H9 (cell line): ENCODE data around the gene FANCE. TPM values are rescaled to one million over a fixed set of nuclear protein-coding genes. Genes with fewer than 3 reads are reported as not detected.
A peak's percentile ranks its signal among the peaks of the same experiment; 100 is the strongest.

ENCODE experiments used
- DNase-seq: peaks from one replicate; pipeline ENCODE4 v3.0.0-alpha.2; 2017
- H2AFZ ChIP-seq: one replicate; pipeline ENCODE4 v1.6.1; 2013; ENCODE audit warnings: mild to moderate bottlenecking, low read length, control low read depth, moderate library complexity
- H2AK5ac ChIP-seq: 2 replicates; pipeline ENCODE4 v1.6.1; 2013; ENCODE audit warnings: low read length, control low read depth, mixed read lengths; ENCODE audit not compliant: insufficient read length
- H2BK120ac ChIP-seq: one replicate; pipeline ENCODE4 v1.6.1; 2013; ENCODE audit warnings: low read depth, mild to moderate bottlenecking, low read length, control low read depth, inconsistent platforms; ENCODE audit not compliant: poor library complexity, severe bottlenecking
- H2BK12ac ChIP-seq: 2 replicates; pipeline ENCODE4 v1.6.1; 2013; ENCODE audit warnings: low read length, control low read depth, mixed read lengths, low read depth; ENCODE audit not compliant: insufficient read length
- H2BK15ac ChIP-seq: 2 replicates; pipeline ENCODE4 v1.6.1; 2013; ENCODE audit warnings: low read depth, low read length, control low read depth
- H2BK20ac ChIP-seq: one replicate; pipeline ENCODE4 v1.6.1; 2013; ENCODE audit warnings: low read depth, mild to moderate bottlenecking, low read length, control low read depth, inconsistent platforms; ENCODE audit not compliant: poor library complexity, severe bottlenecking
- H2BK5ac ChIP-seq: 2 replicates; pipeline ENCODE4 v1.6.1; 2013; ENCODE audit warnings: low read length, control low read depth, mixed read lengths; ENCODE audit not compliant: insufficient read length
- H3K14ac ChIP-seq: 2 replicates; pipeline ENCODE4 v1.6.1; 2013; ENCODE audit warnings: low read length, control low read depth; ENCODE audit not compliant: insufficient read depth
- H3K18ac ChIP-seq: 2 replicates; pipeline ENCODE4 v1.6.1; 2013; ENCODE audit warnings: low read depth, mild to moderate bottlenecking, mixed read lengths, low read length, control low read depth; ENCODE audit not compliant: insufficient read length
- H3K23ac ChIP-seq: 2 replicates; pipeline ENCODE4 v1.6.1; 2013; ENCODE audit warnings: low read length, control low read depth, mixed read lengths, low read depth; ENCODE audit not compliant: insufficient read length
- H3K23me2 ChIP-seq: 2 replicates; pipeline ENCODE4 v1.6.1; 2013; ENCODE audit warnings: low read depth, mild to moderate bottlenecking, mixed read lengths, low read length, control low read depth; ENCODE audit not compliant: insufficient read length, poor library complexity, severe bottlenecking
- H3K27ac ChIP-seq: 2 replicates; pipeline ENCODE4 v1.5.1; 2013; ENCODE audit warnings: low read length, control low read depth, mixed read lengths, low read depth; ENCODE audit not compliant: insufficient read length
- H3K27me3 ChIP-seq: 2 replicates; pipeline ENCODE4 v1.6.1; 2013; ENCODE audit warnings: low read length, control low read depth, inconsistent platforms; ENCODE audit not compliant: insufficient read depth
- H3K4ac ChIP-seq: 2 replicates; pipeline ENCODE4 v1.6.1; 2013; ENCODE audit warnings: low read depth, mild to moderate bottlenecking, control low read depth, inconsistent platforms, low read length, moderate library complexity
- H3K4me1 ChIP-seq: 2 replicates; pipeline ENCODE4 v1.6.1; 2013; ENCODE audit warnings: low read length, control low read depth, inconsistent platforms; ENCODE audit not compliant: insufficient read depth
- H3K4me2 ChIP-seq: 2 replicates; pipeline ENCODE4 v1.6.1; 2013; ENCODE audit warnings: low read length, control low read depth, mixed read lengths; ENCODE audit not compliant: insufficient read length, insufficient read depth
- H3K56ac ChIP-seq: 2 replicates; pipeline ENCODE4 v1.6.1; 2013; ENCODE audit warnings: low read depth, mild to moderate bottlenecking, mixed read lengths, low read length, control low read depth; ENCODE audit not compliant: insufficient read length
- H3K79me1 ChIP-seq: 2 replicates; pipeline ENCODE4 v1.6.1; 2013; ENCODE audit warnings: low read depth, mild to moderate bottlenecking, moderate library complexity, low read length, control low read depth, inconsistent platforms; ENCODE audit not compliant: insufficient read depth, poor library complexity, severe bottlenecking
- H3K79me2 ChIP-seq: 2 replicates; pipeline ENCODE4 v1.6.1; 2013; ENCODE audit warnings: low read length, control low read depth, inconsistent platforms; ENCODE audit not compliant: insufficient read depth
- H3K9ac ChIP-seq: 2 replicates; pipeline ENCODE4 v1.6.1; 2013; ENCODE audit warnings: low read length, control low read depth, mixed read lengths; ENCODE audit not compliant: insufficient read length; ENCODE audit errors: extremely low read depth
- H3K9me3 ChIP-seq: one replicate; pipeline ENCODE4 v1.6.1; 2013; ENCODE audit warnings: low read depth, low read length, inconsistent platforms; ENCODE audit not compliant: control insufficient read depth
- H3T11ph ChIP-seq: one replicate; pipeline ENCODE4 v1.6.1; 2013; ENCODE audit warnings: mild to moderate bottlenecking, low read length, control low read depth, inconsistent platforms
- H4K20me1 ChIP-seq: one replicate; pipeline ENCODE4 v1.6.1; 2013; ENCODE audit not compliant: control insufficient read depth, insufficient read length, insufficient read depth
- H4K5ac ChIP-seq: 2 replicates; pipeline ENCODE4 v1.6.1; 2013; ENCODE audit warnings: low read depth, mild to moderate bottlenecking, mixed read lengths, low read length, control low read depth; ENCODE audit not compliant: insufficient read length
- H4K8ac ChIP-seq: replicated peaks from 2 replicates; pipeline ENCODE4 v1.6.1; 2013; ENCODE audit warnings: low read length, control low read depth, mixed read lengths, low read depth; ENCODE audit not compliant: insufficient read length
- H4K91ac ChIP-seq: 2 replicates; pipeline ENCODE4 v1.6.1; 2013; ENCODE audit warnings: low read depth, mild to moderate bottlenecking, moderate library complexity, mixed read lengths, low read length, control low read depth; ENCODE audit not compliant: insufficient read length
- H3K27ac Mint-ChIP-seq, 3 experiments: 2 replicates in 2 of 3; 3 replicates in 1 of 3; pipeline ENCODE4 v1.8.0; 2020 to 2021; ENCODE audit warnings: mixed read lengths in 3 of 3, mild to moderate bottlenecking in 1 of 3, moderate library complexity in 1 of 3
- H3K27me3 Mint-ChIP-seq: 2 replicates; pipeline ENCODE4 v1.8.0; 2021; ENCODE audit warnings: low read depth, mild to moderate bottlenecking, moderate library complexity, mixed read lengths
- H3K36me3 Mint-ChIP-seq, 3 experiments: 2 replicates in 2 of 3; 3 replicates in 1 of 3; pipeline ENCODE4 v1.8.0; 2020 to 2021; ENCODE audit warnings: low read depth in 3 of 3, mixed read lengths in 3 of 3; ENCODE audit not compliant: insufficient read depth in 1 of 3
- H3K4me1 Mint-ChIP-seq, 2 experiments: 2 replicates each; pipeline ENCODE4 v1.8.0; 2020; ENCODE audit warnings: mixed read lengths in 2 of 2
- H3K4me3 Mint-ChIP-seq, 2 experiments: 2 replicates in 1 of 2; 3 replicates in 1 of 2; pipeline ENCODE4 v1.8.0; 2020 to 2021; ENCODE audit warnings: mild to moderate bottlenecking in 2 of 2, mixed read lengths in 2 of 2, moderate library complexity in 1 of 2
- H3K9me3 Mint-ChIP-seq, 2 experiments: 2 replicates in 1 of 2; 3 replicates in 1 of 2; pipeline ENCODE4 v1.8.0; 2020; ENCODE audit warnings: mild to moderate bottlenecking in 2 of 2, mixed read lengths in 2 of 2, moderate library complexity in 1 of 2
- CTCF ChIP-seq: fragments of 200-600 bp; sonication (generic); conservative IDR thresholded peaks from 3 replicates; pipeline ENCODE4 v1.8.0; 2021; ENCODE audit warnings: antibody characterized with exemption, mild to moderate bottlenecking
- WGBS: extraction: QIAGEN DNeasy Blood & Tissue Kit; methylation state at CpG from one replicate; pipeline ENCODE4 v1.1.7; 2013; ENCODE audit warnings: missing lambda C conversion rate, low lambda C conversion rate, mixed read lengths; ENCODE audit not compliant: insufficient read length; ENCODE audit errors: extremely low coverage; 5-methylcytosine and 5-hydroxymethylcytosine counted together
- total RNA-seq: library from RNA; stranded (reverse); gene quantifications from 2 replicates; pipeline ENCODE4 v1.2.1, GENCODE V29; 2021

FANCE gene
- total RNA-seq, 1 experiment from 2014 or later = 8.4 TPM

- Histone ChIP-seq H3K14ac (no peak overlapping the region), H2AFZ (no peak overlapping the region), H3K4me2 (no peak overlapping the region), H3K9me3 (no peaks in the 10 kb centered on the region), H3K9ac (no peak overlapping the region), H3K23me2 (no peaks in the 10 kb centered on the region), H4K20me1 (no peaks in the 10 kb centered on the region), H3K56ac (no peak overlapping the region), H2BK20ac (no peak overlapping the region), H2BK5ac (no peak overlapping the region), H4K91ac (no peak overlapping the region), H3K79me2 (no peaks in the 10 kb centered on the region), H2AK5ac (no peak overlapping the region), H3K4me1 (no peaks in the 10 kb centered on the region), H3K27me3 (no peaks in the 10 kb centered on the region), H4K8ac (no peak overlapping the region), H3K18ac (no peak overlapping the region), H2BK15ac (no peak overlapping the region), H2BK12ac (no peak overlapping the region), H3T11ph (no peak overlapping the region), H3K4ac (no peak overlapping the region), H4K5ac (no peak overlapping the region), H2BK120ac (no peak overlapping the region), H3K79me1 (no peaks in the 10 kb centered on the region), H3K27ac (no peak overlapping the region), H3K23ac (no peak overlapping the region)
- no peak for TF ChIP-seq CTCF
- H3K4me1 Mint-ChIP-seq = peaks cover 6 to 9% of the 10 kb centered on the region in 2 experiments
- DNase-seq = no peak
- H3K27me3 Mint-ChIP-seq = no peaks in the 10 kb centered on the region
- peaks cover 0 to 7% (median 7%) of the 10 kb centered on the region in 3 experiments; a peak in 5 of 7 replicates for H3K36me3 Mint-ChIP-seq
- H3K27ac Mint-ChIP-seq = peak overlapping the region in 2 of 3 experiments; percentile 44 to 68; a peak in 2 of 7 replicates
- no peak overlapping the region for H3K4me3 Mint-ChIP-seq
- no CpG with 5 or more reads among the region's 3 CpGs for WGBS
- H3K9me3 Mint-ChIP-seq = no peaks in the 10 kb centered on the region
Observed at GRCh38 chr6:35410131-35410530, 42.0 kb upstream of the FANCE start.
